Type B pancreatic cell (in vitro differentiated cells): Measurements from ENCODE around the gene PPP1R1A. TPM values are rescaled to one million over a fixed set of nuclear protein-coding genes. Genes with fewer than 3 reads are reported as not detected.

Experiments
- DNase-seq: peaks from one replicate; pipeline ENCODE4 v3.0.0; 2021; ENCODE audit warnings: mixed read lengths; ENCODE audit not compliant: unreplicated experiment; ENCODE audit errors: extremely low spot score
- H3K27ac Mint-ChIP-seq: 2 replicates; pipeline ENCODE4 v1.8.0; 2021; ENCODE audit warnings: mild to moderate bottlenecking, mixed read lengths
- H3K27me3 Mint-ChIP-seq: 2 replicates; pipeline ENCODE4 v1.8.0; 2021; ENCODE audit warnings: mixed read lengths
- H3K36me3 Mint-ChIP-seq: 2 replicates; pipeline ENCODE4 v1.8.0; 2021; ENCODE audit warnings: mixed read lengths
- H3K4me1 Mint-ChIP-seq: one replicate; pipeline ENCODE4 v1.8.0; 2021; ENCODE audit warnings: mixed read lengths; ENCODE audit not compliant: unreplicated experiment
- H3K4me3 Mint-ChIP-seq: 2 replicates; pipeline ENCODE4 v1.8.0; 2021; ENCODE audit warnings: mild to moderate bottlenecking, mixed read lengths
- H3K9me3 Mint-ChIP-seq: 2 replicates; pipeline ENCODE4 v1.8.0; 2021; ENCODE audit warnings: mixed read lengths
- total RNA-seq: library from RNA; stranded (reverse); gene quantifications from 2 replicates; pipeline ENCODE4 v1.2.1, GENCODE V29; 2021; ENCODE audit warnings: low replicate concordance
- TF ChIP-seq, protein P1 (sequence below): fragments of 200-600 bp; sonication (generic); conservative IDR thresholded peaks from 2 replicates; pipeline ENCODE4 v1.5.0; 2021; ENCODE audit warnings: antibody characterized with exemption, mild to moderate bottlenecking

Gene PPP1R1A
- total RNA-seq, 1 donor from 2014 or later = 24.9 TPM

GRCh38 chr12:54579696-54580333 is 8.6 kb downstream of the PPP1R1A start:
- H3K9me3 Mint-ChIP-seq = no peaks in the 10 kb centered on the region
- peak; percentile 91 for DNase-seq
- peaks cover 22% of the 10 kb centered on the region for H3K4me1 Mint-ChIP-seq
- no peak overlapping the region for H3K27ac Mint-ChIP-seq
- TF ChIP-seq, protein P1, sequence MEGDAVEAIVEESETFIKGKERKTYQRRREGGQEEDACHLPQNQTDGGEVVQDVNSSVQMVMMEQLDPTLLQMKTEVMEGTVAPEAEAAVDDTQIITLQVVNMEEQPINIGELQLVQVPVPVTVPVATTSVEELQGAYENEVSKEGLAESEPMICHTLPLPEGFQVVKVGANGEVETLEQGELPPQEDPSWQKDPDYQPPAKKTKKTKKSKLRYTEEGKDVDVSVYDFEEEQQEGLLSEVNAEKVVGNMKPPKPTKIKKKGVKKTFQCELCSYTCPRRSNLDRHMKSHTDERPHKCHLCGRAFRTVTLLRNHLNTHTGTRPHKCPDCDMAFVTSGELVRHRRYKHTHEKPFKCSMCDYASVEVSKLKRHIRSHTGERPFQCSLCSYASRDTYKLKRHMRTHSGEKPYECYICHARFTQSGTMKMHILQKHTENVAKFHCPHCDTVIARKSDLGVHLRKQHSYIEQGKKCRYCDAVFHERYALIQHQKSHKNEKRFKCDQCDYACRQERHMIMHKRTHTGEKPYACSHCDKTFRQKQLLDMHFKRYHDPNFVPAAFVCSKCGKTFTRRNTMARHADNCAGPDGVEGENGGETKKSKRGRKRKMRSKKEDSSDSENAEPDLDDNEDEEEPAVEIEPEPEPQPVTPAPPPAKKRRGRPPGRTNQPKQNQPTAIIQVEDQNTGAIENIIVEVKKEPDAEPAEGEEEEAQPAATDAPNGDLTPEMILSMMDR = peak; percentile 99
- H3K36me3 Mint-ChIP-seq = no peaks in the 10 kb centered on the region
- peaks cover 31% of the 10 kb centered on the region for H3K27me3 Mint-ChIP-seq
- H3K4me3 Mint-ChIP-seq = no peak overlapping the region

DNA sequence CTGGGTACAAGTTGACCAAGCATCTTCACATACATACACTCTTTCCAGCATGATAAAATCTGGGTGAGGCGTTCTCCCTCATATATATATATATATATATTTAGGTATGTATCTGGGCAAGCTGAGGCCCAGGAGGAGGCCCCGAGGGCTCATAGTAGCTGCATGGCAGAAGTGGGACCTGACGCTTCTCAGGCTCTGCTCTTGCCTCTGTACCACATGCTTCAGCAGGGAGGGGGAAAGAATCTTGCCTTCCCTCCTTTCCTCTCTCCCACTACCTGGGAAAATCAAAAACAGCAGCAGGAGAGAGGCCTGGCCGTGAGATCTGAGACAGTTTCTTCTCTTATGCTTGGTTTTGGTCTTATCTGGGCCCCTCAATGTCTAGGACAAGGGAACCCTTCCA is 9.2 kb downstream of the PPP1R1A start:
- no peak overlapping the region for H3K4me3 Mint-ChIP-seq
- H3K27ac Mint-ChIP-seq = no peak overlapping the region
- no peak for DNase-seq
- TF ChIP-seq, protein P1 = no peak
- peaks cover 22% of the 10 kb centered on the region for H3K4me1 Mint-ChIP-seq
- H3K36me3 Mint-ChIP-seq = no peaks in the 10 kb centered on the region
- H3K9me3 Mint-ChIP-seq = no peaks in the 10 kb centered on the region
- H3K27me3 Mint-ChIP-seq = peaks cover 27% of the 10 kb centered on the region

- H3K36me3 Mint-ChIP-seq = no peaks in the 10 kb centered on the region
- no peak for DNase-seq
- TF ChIP-seq, protein P1 = no peak
- no peak overlapping the region for H3K4me3 Mint-ChIP-seq
- H3K4me1 Mint-ChIP-seq = peaks cover 18% of the 10 kb centered on the region
- no peaks in the 10 kb centered on the region for H3K9me3 Mint-ChIP-seq
- H3K27ac Mint-ChIP-seq = no peak overlapping the region
- peaks cover 27% of the 10 kb centered on the region for H3K27me3 Mint-ChIP-seq
Measured at GRCh38 chr12:54578778-54579177, 9.7 kb downstream of the PPP1R1A start.

- Mint-ChIP-seq H3K27ac (no peak overlapping the region), H3K27me3 (peaks cover 37% of the 10 kb centered on the region), H3K4me3 (no peak overlapping the region), H3K36me3 (no peaks in the 10 kb centered on the region), H3K9me3 (no peaks in the 10 kb centered on the region), H3K4me1 (peaks cover 14% of the 10 kb centered on the region)
- DNase-seq = no peak
- TF ChIP-seq, protein P1 = no peak
Measured at GRCh38 chr12:54572881-54573280, 15.6 kb downstream of the PPP1R1A start.

GRCh38 chr12:54571193-54572188 is 17.0 kb downstream of the PPP1R1A start:
- H3K4me3 Mint-ChIP-seq = no peak overlapping the region

More at GRCh38 chr12:54571193-54572188, 17.0 kb downstream of the PPP1R1A start:
- Mint-ChIP-seq H3K36me3 (no peaks in the 10 kb centered on the region), H3K27me3 (peaks cover 38% of the 10 kb centered on the region), H3K27ac (no peak overlapping the region), H3K4me1 (peaks cover 19% of the 10 kb centered on the region), H3K9me3 (no peaks in the 10 kb centered on the region)
- DNase-seq = no peak
- TF ChIP-seq, protein P1 = peak; percentile 23
